ENCODE data around the gene OR14I1. TPM values are rescaled to one million over a fixed set of nuclear protein-coding genes. Genes with fewer than 3 reads are reported as not detected.

OR14I1 gene
- total RNA-seq, 2 experiments from 2014 or later = not detected

- Histone ChIP-seq H3K9me2 (ENCODE audit: insufficient read depth, low read length) (no peaks in the 10 kb centered on the region), H3K4me1 (ENCODE audit: insufficient read depth, low read length, poor library complexity, severe bottlenecking) (no peaks in the 10 kb centered on the region), H3K4me3 (ENCODE audit: low read depth, low read length, poor library complexity, severe bottlenecking) (no peak overlapping the region), H3K4me2 (ENCODE audit: low read length) (no peak overlapping the region), H4K20me1 (ENCODE audit: insufficient read depth, low read length) (no peaks in the 10 kb centered on the region), H2AFZ (ENCODE audit: low read length) (no peak overlapping the region), H3K9me3 (ENCODE audit: low read length) (peaks cover 17% of the 10 kb centered on the region; the same call in 1 of the 2 replicates), H3K79me2 (ENCODE audit: insufficient read depth, low read depth, low read length) (no peaks in the 10 kb centered on the region), H3K27ac (ENCODE audit: low read depth, low read length, poor library complexity, severe bottlenecking) (no peak overlapping the region), H3K36me3 (ENCODE audit: insufficient read depth, low read length) (no peaks in the 10 kb centered on the region)
- ChIA-PET POLR2A (no interaction called here), CTCF (ENCODE audit: unreplicated experiment) (no interaction called here)
- no peak for DNase-seq (ENCODE audit: low spot score)
- intact Hi-C loops (cut with micrococcal nuclease; ENCODE audit: unreplicated experiment) = no loop called here
- BruUV-seq (replicated peaks) = no TSS peak
- no peak for TF ChIP-seq EZH2phosphoT487 (IDR thresholded peaks at IDR 0.05; ENCODE audit: borderline replicate concordance, low read depth, low read length)
- TF ChIP-seq CTCF (conservative IDR thresholded peaks at IDR 0.05; ENCODE audit: low read length) = no peak
Measured at GRCh38 chr1:248710305-248710900, 7.8 kb upstream of the OR14I1 start.

DNA sequence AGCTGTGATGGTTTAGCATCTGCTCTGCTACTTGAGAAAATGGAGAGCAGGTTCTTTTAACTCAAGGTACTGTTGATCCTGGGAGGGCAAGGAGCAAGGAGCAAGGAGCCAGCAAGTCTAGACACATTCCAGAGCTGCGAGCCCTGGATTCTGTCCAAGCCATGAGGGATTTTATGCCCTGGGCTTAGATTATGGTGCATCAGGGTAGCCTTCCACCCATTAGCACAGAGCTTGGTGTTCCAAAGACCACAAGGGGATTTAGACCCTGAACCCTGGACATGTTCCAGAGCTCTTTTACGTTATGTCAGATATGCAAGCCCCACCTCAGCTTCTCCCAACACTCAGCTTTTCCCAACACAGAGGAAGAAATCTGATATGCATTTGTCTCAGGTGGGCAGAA, 2.0 kb upstream of the OR14I1 start:
- no peak for DNase-seq (ENCODE audit: low spot score)
- BruUV-seq (replicated peaks) = no TSS peak
- Histone ChIP-seq H4K20me1 (ENCODE audit: insufficient read depth, low read length) (no peaks in the 10 kb centered on the region), H3K4me2 (ENCODE audit: low read length) (no peak overlapping the region), H3K9me2 (ENCODE audit: insufficient read depth, low read length) (no peaks in the 10 kb centered on the region), H3K4me3 (ENCODE audit: low read depth, low read length, poor library complexity, severe bottlenecking) (no peak overlapping the region), H3K79me2 (ENCODE audit: insufficient read depth, low read depth, low read length) (no peaks in the 10 kb centered on the region), H3K36me3 (ENCODE audit: insufficient read depth, low read length) (no peaks in the 10 kb centered on the region), H3K27ac (ENCODE audit: low read depth, low read length, poor library complexity, severe bottlenecking) (no peak overlapping the region), H3K4me1 (ENCODE audit: insufficient read depth, low read length, poor library complexity, severe bottlenecking) (no peaks in the 10 kb centered on the region), H3K9me3 (ENCODE audit: low read length) (no peaks in the 10 kb centered on the region), H2AFZ (ENCODE audit: low read length) (no peak overlapping the region)
- TF ChIP-seq CTCF (conservative IDR thresholded peaks at IDR 0.05; ENCODE audit: low read length) (no peak), EZH2phosphoT487 (IDR thresholded peaks at IDR 0.05; ENCODE audit: borderline replicate concordance, low read depth, low read length) (no peak)
- CTCF ChIA-PET (ENCODE audit: unreplicated experiment) = no interaction called here
- POLR2A ChIA-PET = no interaction called here
- intact Hi-C loops (cut with micrococcal nuclease; ENCODE audit: unreplicated experiment) = no loop called here

GRCh38 chr1:248703674-248704073, 1.1 kb upstream of the OR14I1 start:
- BruUV-seq (replicated peaks) = no TSS peak
- H3K4me3 ChIP-seq (ENCODE audit: low read depth, low read length, poor library complexity, severe bottlenecking) = no peak overlapping the region
- TF ChIP-seq CTCF (conservative IDR thresholded peaks at IDR 0.05; ENCODE audit: low read length) (peak; percentile 58), EZH2phosphoT487 (IDR thresholded peaks at IDR 0.05; ENCODE audit: borderline replicate concordance, low read depth, low read length) (no peak)
- no peaks in the 10 kb centered on the region for H3K79me2 ChIP-seq (ENCODE audit: insufficient read depth, low read depth, low read length)
- ChIA-PET POLR2A (interaction anchor here (1.2 kb wide), 1 partner anchor 33 kb away, joined by 5 read pairs; no protein-coding TSS in a partner anchor), CTCF (ENCODE audit: unreplicated experiment) (interaction anchor here (1.1 kb wide), 1 partner anchor 84 kb away, joined by 3 read pairs; no protein-coding TSS in a partner anchor)
- no peaks in the 10 kb centered on the region for H4K20me1 ChIP-seq (ENCODE audit: insufficient read depth, low read length)
- no peaks in the 10 kb centered on the region for H3K9me2 ChIP-seq (ENCODE audit: insufficient read depth, low read length)
- H2AFZ ChIP-seq (ENCODE audit: low read length) = no peak overlapping the region
- no peak overlapping the region for H3K4me2 ChIP-seq (ENCODE audit: low read length)
- intact Hi-C loops (cut with micrococcal nuclease; ENCODE audit: unreplicated experiment) = loop anchor here (2.0 kb wide), 1 partner anchor 103 kb away; no protein-coding TSS in a partner anchor
- H3K36me3 ChIP-seq (ENCODE audit: insufficient read depth, low read length) = no peaks in the 10 kb centered on the region
- no peaks in the 10 kb centered on the region for H3K9me3 ChIP-seq (ENCODE audit: low read length)
- no peaks in the 10 kb centered on the region for H3K4me1 ChIP-seq (ENCODE audit: insufficient read depth, low read length, poor library complexity, severe bottlenecking)
- no peak for DNase-seq (ENCODE audit: low spot score)
- H3K27ac ChIP-seq (ENCODE audit: low read depth, low read length, poor library complexity, severe bottlenecking) = no peak overlapping the region

All from OCI-LY7 (cell line).